ACC112 (cell line): ENCODE results near the gene SASS6.
A peak's percentile ranks its signal among the peaks of the same experiment; 100 is the strongest.

Experiments used
- H2AFZ ChIP-seq: fragments of 200-600 bp; sonication (generic); one replicate; pipeline ENCODE4 v1.6.0; 2017; ENCODE audit warnings: antibody characterized with exemption, low read length; ENCODE audit not compliant: unreplicated experiment
- H3K27ac ChIP-seq: fragments of 200-600 bp; sonication (generic); 2 replicates; pipeline ENCODE4 v1.5.1; 2014; ENCODE audit warnings: low read depth, mild to moderate bottlenecking, antibody characterized with exemption, low read length, moderate library complexity
- H3K27me3 ChIP-seq: fragments of 200-600 bp; sonication (generic); 2 replicates; pipeline ENCODE4 v1.6.1; 2014; ENCODE audit warnings: mild to moderate bottlenecking, antibody characterized with exemption, low read length, moderate library complexity, mixed read lengths; ENCODE audit not compliant: insufficient read depth
- H3K36me3 ChIP-seq: fragments of 200-600 bp; sonication (generic); 2 replicates; pipeline ENCODE4 v1.6.1; 2016; ENCODE audit warnings: mild to moderate bottlenecking, antibody characterized with exemption, low read length, moderate library complexity, mixed read lengths; ENCODE audit not compliant: insufficient read depth
- H3K4me1 ChIP-seq: fragments of 200-600 bp; sonication (generic); one replicate; pipeline ENCODE4 v1.6.1; 2016; ENCODE audit warnings: low read length, mixed read lengths; ENCODE audit not compliant: insufficient read depth, unreplicated experiment, control insufficient read depth
- H3K4me3 ChIP-seq: fragments of 200-600 bp; sonication (generic); 2 replicates; pipeline ENCODE4 v1.5.1; 2014; ENCODE audit warnings: mild to moderate bottlenecking, low read depth, low read length
- H3K79me2 ChIP-seq: fragments of 200-600 bp; sonication (generic); one replicate; pipeline ENCODE4 v1.6.0; 2016; ENCODE audit warnings: low read length; ENCODE audit not compliant: control insufficient read depth, unreplicated experiment, insufficient read depth

The SASS6 gene

GRCh38 chr1:100109554-100110066 is 23.1 kb downstream of the SASS6 start:
- Histone ChIP-seq H3K4me3 (no peak overlapping the region), H2AFZ (no peak overlapping the region), H3K4me1 (no peaks in the 10 kb centered on the region), H3K79me2 (no peaks in the 10 kb centered on the region), H3K27ac (no peak overlapping the region), H3K36me3 (peaks cover 5% of the 10 kb centered on the region), H3K27me3 (no peaks in the 10 kb centered on the region)

GRCh38 chr1:100107696-100108095 is 25.0 kb downstream of the SASS6 start:
- Histone ChIP-seq H3K36me3 (peaks cover 11% of the 10 kb centered on the region), H3K27me3 (no peaks in the 10 kb centered on the region), H3K27ac (no peak overlapping the region), H2AFZ (no peak overlapping the region), H3K4me3 (no peak overlapping the region), H3K79me2 (no peaks in the 10 kb centered on the region), H3K4me1 (no peaks in the 10 kb centered on the region)

GRCh38 chr1:100101564-100101963 is 31.2 kb downstream of the SASS6 start:
- peaks cover 34% of the 10 kb centered on the region for H3K36me3 ChIP-seq

GRCh38 chr1:100100202-100100601 is 32.5 kb downstream of the SASS6 start:
- no peak overlapping the region for H2AFZ ChIP-seq
- no peaks in the 10 kb centered on the region for H3K79me2 ChIP-seq
- H3K36me3 ChIP-seq, result peaks cover 38% of the 10 kb centered on the region
- H3K27me3 ChIP-seq, result no peaks in the 10 kb centered on the region
- H3K4me1 ChIP-seq, result peaks cover 4% of the 10 kb centered on the region
- H3K4me3 ChIP-seq, result no peak overlapping the region
- H3K27ac ChIP-seq, result no peak overlapping the region

More at GRCh38 chr1:100101564-100101963, 31.2 kb downstream of the SASS6 start:
- Histone ChIP-seq H3K79me2 (no peaks in the 10 kb centered on the region), H2AFZ (no peak overlapping the region), H3K4me1 (peaks cover 4% of the 10 kb centered on the region), H3K27me3 (no peaks in the 10 kb centered on the region), H3K27ac (no peak overlapping the region), H3K4me3 (no peak overlapping the region)

- Histone ChIP-seq H3K27ac (no peak overlapping the region), H3K4me1 (no peaks in the 10 kb centered on the region)
These were observed 42.3 kb downstream of the SASS6 start for GRCh38 chr1:100090471-100090870.

GRCh38 chr1:100089082-100089481 is 43.6 kb downstream of the SASS6 start:
- Histone ChIP-seq H3K4me3 (no peak overlapping the region), H3K27me3 (no peaks in the 10 kb centered on the region), H2AFZ (no peak overlapping the region), H3K79me2 (no peaks in the 10 kb centered on the region), H3K27ac (no peak overlapping the region), H3K36me3 (peaks cover 14% of the 10 kb centered on the region), H3K4me1 (no peaks in the 10 kb centered on the region)

More at GRCh38 chr1:100090471-100090870, 42.3 kb downstream of the SASS6 start:
- H3K36me3 ChIP-seq, result peaks cover 8% of the 10 kb centered on the region
- H3K4me3 ChIP-seq, result no peak overlapping the region
- H2AFZ ChIP-seq, result no peak overlapping the region
- H3K27me3 ChIP-seq, result no peaks in the 10 kb centered on the region
- no peaks in the 10 kb centered on the region for H3K79me2 ChIP-seq

GRCh38 chr1:100087396-100087795 is 45.3 kb downstream of the SASS6 start:
- peaks cover 23% of the 10 kb centered on the region for H3K36me3 ChIP-seq
- no peak overlapping the region for H3K27ac ChIP-seq
- no peaks in the 10 kb centered on the region for H3K79me2 ChIP-seq

GRCh38 chr1:100080331-100080730 is 52.4 kb downstream of the SASS6 start:
- Histone ChIP-seq H3K79me2 (peaks cover 5% of the 10 kb centered on the region), H2AFZ (no peak overlapping the region), H3K36me3 (peaks cover 47% of the 10 kb centered on the region), H3K4me1 (peaks cover 8% of the 10 kb centered on the region), H3K27ac (no peak overlapping the region), H3K27me3 (no peaks in the 10 kb centered on the region), H3K4me3 (no peak overlapping the region)

More at GRCh38 chr1:100087396-100087795, 45.3 kb downstream of the SASS6 start:
- no peaks in the 10 kb centered on the region for H3K27me3 ChIP-seq
- no peak overlapping the region for H3K4me3 ChIP-seq
- H3K4me1 ChIP-seq, result no peaks in the 10 kb centered on the region
- no peak overlapping the region for H2AFZ ChIP-seq

GRCh38 chr1:100077531-100077930 is 55.2 kb downstream of the SASS6 start:
- no peak overlapping the region for H3K27ac ChIP-seq
- H3K4me1 ChIP-seq, result peaks cover 9% of the 10 kb centered on the region
- no peak overlapping the region for H2AFZ ChIP-seq
- peaks cover 37% of the 10 kb centered on the region for H3K36me3 ChIP-seq
- H3K27me3 ChIP-seq, result no peaks in the 10 kb centered on the region
- H3K4me3 ChIP-seq, result no peak overlapping the region
- peaks cover 5% of the 10 kb centered on the region for H3K79me2 ChIP-seq

GRCh38 chr1:100076744-100077143 is 56.0 kb downstream of the SASS6 start:
- H3K4me3 ChIP-seq, result no peak overlapping the region
- H3K36me3 ChIP-seq, result peaks cover 33% of the 10 kb centered on the region
- no peak overlapping the region for H2AFZ ChIP-seq
- H3K27me3 ChIP-seq, result no peaks in the 10 kb centered on the region
- H3K27ac ChIP-seq, result no peak overlapping the region
- peaks cover 9% of the 10 kb centered on the region for H3K4me1 ChIP-seq
- H3K79me2 ChIP-seq, result peaks cover 5% of the 10 kb centered on the region

GRCh38 chr1:100076319-100076718 is 56.4 kb downstream of the SASS6 start:
- H3K36me3 ChIP-seq, result peaks cover 37% of the 10 kb centered on the region
- peaks cover 5% of the 10 kb centered on the region for H3K79me2 ChIP-seq

More at GRCh38 chr1:100076319-100076718, 56.4 kb downstream of the SASS6 start:
- no peaks in the 10 kb centered on the region for H3K27me3 ChIP-seq
- peak overlapping the region; percentile 52; the same call in 1 of the 2 replicates for H3K27ac ChIP-seq
- H3K4me3 ChIP-seq, result no peak overlapping the region
- H3K4me1 ChIP-seq, result peaks cover 9% of the 10 kb centered on the region
- H2AFZ ChIP-seq, result no peak overlapping the region
